Measurements from ENCODE around the gene MRPS21.
A peak's percentile ranks its signal among the peaks of the same experiment; 100 is the strongest.

The MRPS21 gene

DNA sequence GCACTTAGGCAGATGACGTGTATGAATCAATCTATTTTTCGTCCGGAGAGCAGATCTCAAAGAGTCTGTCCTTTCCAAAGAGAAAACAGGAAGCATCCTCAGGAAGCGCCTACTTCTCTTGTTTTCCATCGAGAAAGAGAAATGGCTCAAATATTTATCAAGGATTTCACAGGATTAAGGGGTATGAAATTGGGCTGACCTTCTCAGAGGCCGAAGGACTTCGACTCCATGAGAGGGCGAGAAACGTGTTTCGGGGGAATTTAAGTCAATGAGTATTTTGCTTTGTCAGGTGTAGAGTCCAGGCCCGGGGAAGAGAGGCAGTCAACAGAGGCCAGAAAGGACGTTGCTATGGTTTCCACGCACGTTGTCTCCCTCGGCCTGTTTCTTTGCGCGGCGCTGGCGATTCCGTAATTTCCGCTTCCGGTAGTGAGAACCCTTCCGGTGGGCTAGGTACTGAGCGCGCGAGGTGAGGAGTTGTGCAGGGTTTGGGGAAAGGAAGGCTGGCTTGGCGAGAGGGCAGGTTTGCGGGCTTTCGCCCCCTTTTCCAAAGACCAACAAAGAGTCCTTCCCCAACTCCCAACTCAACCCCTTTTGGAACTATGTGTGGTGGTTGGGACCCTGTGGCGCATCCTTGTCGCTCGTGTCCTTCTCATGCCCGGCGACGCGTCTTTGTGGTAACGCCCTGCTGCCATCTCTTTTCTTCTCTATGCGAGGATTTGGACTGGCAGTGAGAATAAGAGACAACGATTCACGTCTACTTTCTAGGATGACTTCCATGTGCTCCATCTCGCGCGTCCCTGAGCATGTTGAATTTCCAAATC, at the start of gene MRPS21:
Gene MRPS21, plus strand, starts transcription at position 429 of the 821 bp plus-strand sequence. CDS start 506 bp downstream, outside the sequence.
- peak; percentile 78 to 79 for DNase-seq

DNA sequence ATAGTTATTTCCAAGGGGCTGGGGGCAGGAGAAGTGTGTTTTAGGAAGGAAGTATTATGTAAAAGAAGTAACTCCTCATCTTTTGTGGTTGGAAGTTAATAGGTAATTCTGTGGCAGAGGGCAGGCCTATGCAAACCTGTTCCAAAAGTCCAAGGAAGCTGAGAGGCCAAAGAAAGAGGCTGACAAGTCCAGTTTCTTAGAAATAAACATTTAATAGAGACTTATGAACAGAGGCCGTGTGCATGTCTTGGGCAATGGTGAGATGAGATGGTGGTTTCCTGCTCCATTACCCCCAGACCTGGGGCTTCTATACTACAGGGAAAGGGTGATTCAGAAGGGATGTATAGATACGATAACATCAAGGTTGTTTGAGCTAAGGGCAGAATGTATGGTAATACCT, 43.7 kb upstream of the MRPS21 start:
- DNase-seq = no peak

DNA sequence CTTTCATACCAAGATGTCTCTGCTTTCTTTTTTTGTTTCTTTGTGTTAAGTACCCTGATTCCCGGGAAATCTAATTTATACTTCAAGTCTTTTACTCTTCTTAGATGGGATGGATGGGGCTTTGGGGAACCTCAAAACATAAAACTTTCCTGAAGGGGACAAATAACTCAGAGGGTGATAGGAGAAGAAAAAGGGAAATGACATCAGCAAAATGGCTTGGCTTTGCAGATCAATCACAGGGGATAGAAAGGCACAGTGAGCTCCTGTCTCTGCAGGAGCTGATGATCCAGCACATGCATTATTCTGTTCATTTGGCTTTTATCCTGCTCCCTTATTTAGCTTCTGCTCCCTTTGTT, 37.5 kb upstream of the MRPS21 start:
- DNase-seq = no peak

DNA sequence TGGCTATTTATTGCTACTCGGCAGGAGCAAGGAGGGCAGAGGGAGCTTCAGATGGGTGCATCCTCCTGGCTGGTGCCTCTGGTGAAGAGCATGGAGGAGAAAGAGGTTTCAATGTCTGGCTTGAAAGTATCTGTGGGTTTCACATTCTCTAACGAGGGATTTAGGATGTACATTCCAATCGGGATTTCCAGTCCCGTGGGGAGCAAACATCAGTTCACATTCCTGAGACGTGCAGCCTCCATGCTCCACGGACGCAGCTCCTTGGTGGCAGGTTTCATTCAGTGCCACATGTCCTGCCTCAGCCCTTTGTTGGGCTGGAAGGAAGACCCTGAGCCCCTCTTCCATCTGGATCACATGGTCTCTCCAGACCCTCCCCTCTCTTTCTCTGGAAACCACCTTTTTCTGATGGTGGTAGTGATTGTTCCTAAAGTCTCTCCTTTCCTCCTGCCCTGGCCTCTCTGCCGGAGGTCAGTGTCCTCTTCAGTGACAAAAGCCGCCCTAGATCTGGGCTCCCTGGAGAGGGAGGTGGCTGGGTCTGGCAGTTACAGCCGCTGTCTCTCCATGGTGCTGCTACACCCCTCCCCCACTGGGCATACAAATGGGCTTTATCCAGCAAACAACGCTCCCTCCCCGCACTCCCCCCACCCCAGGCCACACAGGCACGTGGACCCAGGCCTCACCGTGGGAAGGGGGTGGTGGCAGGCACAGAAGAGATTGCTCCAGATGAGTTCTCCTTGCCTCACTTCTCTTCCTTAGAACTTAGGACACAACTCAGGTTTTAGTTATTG, 36.9 kb upstream of the MRPS21 start:
- no peak for DNase-seq

DNA sequence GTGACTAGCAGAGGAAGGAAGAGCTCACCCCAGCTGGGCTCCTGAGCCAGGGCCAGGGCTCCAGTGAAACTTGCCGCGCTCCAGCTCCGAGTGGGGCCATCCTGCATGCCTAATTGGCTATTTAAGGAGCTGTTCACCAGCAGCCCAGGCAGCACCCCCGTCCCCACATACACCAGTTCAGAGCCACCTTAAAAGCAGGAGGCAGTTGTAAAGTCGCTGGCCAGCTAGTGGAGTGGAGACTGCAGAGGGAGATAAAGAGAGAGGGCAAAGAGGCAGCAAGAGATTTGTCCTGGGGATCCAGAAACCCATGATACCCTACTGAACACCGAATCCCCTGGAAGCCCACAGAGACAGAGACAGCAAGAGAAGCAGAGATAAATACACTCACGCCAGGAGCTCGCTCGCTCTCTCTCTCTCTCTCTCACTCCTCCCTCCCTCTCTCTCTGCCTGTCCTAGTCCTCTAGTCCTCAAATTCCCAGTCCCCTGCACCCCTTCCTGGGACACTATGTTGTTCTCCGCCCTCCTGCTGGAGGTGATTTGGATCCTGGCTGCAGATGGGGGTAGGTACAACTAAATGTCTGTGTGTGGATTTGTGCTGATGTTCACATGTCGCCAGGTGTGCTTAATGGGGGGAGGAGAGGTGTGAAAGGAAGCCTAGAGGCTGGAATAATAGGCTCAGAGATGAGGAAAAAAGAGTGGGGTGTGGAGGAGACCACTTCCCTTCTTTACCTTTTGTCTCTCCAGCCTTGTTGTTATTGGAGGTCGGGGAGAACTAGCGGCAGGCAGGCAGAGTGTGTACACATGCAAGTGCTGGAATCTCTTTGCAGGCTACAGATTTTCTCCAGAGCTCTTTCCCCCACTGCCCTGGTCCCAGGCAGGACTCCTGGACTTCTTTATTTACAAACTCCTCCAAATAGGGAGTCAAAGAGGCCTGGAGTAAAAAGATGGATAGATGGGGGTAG, 35.8 kb upstream of the MRPS21 start, which contains the start of gene CA14:
Gene CA14, plus strand, starts transcription at position 151 of the 962 bp plus-strand sequence. Its CDS starts 355 bp downstream, at position 506.
- no peak for DNase-seq

DNA sequence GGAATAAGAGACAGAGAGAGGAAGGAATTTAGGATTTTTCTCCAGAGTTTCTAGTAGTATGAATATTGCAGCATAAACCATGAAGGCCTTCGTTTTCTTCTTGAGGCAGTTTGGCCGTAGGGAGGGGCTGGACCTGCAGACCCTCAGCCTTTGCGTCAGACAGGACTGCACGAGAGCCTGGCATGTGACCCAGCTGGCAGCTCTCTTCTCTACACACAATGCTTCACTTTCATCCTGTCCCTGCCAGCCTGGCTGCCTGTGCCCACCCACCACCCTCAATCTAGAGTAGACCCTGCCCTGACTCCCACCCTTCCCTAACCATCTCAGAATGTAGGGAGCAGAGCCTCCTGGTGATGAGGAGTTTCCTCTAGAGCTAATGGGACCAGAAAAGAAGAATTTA, 34.4 kb upstream of the MRPS21 start:
- no peak for DNase-seq

DNA sequence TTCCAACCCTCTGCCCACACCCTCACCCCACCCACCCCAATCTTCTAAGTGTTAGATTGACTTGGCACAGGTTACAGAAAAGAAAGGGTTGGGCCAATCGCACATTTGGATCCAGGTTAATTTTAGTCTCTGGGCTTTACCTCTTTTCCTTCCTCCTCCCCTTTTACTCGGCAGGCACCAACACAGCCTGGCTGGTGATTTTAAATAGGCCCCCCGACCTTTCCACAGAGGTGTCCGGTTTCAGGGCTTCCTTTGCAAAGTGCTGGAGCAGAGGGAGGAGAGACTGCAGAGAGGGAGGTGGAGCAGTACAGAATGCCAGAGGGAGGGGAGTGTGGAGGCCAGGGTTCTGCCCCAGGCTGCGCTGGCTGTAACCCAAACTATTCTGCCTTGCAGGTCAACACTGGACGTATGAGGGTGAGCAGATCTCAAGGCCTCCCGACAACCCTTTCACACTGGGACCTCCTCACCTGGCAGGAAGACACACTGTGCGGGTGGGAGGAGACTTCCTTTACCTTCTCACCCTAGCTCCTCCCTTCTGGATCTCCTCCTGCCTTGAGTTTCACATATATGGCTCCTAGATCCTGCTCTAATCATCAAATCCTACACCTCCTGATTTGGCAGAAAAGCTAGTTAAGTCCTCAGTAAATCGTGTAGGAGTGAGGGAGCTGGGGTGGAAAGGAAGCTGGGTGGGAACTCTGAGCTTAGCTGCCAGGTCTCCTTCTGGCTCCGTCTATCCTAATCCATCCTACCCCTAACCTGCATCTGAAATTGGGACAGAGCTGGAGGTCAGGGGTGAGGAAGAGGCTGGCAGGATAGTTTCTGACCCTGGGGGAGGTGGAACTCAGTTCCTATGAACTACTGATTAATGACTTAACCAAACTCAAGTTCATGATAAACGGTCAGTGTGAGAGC, 33.6 kb upstream of the MRPS21 start:
- DNase-seq = no peak

DNA sequence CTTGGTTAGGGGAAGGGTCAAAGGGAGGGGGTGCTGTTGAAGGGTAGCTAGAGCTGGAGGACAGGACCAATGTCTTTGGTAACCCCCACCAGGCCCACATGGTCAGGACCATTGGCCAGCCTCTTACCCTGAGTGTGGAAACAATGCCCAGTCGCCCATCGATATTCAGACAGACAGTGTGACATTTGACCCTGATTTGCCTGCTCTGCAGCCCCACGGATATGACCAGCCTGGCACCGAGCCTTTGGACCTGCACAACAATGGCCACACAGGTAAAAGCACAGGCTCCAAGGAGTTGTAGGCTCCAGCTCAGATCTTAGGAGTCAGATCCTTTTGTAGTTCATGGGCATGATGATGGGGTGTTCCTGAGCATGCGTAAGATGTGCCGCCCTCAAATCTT, 32.3 kb upstream of the MRPS21 start:
- DNase-seq = no peak

DNA sequence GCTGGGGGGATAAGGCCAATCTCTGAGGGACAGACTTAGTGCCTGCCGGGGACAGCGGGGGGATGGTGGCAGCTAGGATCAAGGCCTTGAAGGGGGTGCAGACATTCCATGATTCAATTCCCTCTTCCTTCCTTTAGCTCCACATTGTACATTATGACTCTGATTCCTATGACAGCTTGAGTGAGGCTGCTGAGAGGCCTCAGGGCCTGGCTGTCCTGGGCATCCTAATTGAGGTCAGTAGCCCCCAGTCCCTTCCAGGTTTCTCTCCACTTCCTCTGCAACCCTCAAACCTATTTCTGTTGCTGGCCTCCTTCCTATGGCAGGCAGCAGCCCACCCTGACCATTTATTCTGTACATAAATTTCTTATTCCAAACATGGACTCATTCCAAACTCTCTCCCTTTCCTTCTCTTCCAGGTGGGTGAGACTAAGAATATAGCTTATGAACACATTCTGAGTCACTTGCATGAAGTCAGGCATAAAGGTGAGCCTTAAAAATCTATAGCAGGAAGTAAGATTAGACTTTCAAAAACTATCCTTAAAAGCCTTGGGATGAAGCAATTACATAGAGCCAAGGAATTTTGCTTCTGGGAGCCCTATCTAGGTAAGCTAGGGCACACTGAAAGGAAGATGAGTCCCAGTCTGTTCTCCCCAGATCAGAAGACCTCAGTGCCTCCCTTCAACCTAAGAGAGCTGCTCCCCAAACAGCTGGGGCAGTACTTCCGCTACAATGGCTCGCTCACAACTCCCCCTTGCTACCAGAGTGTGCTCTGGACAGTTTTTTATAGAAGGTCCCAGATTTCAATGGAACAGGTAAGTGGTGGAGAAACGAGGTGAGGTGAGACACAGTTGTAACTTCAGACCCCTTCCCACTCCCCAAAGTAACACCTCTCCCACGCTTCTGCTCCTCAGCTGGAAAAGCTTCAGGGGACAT, 31.0 kb upstream of the MRPS21 start:
- DNase-seq = no peak

DNA sequence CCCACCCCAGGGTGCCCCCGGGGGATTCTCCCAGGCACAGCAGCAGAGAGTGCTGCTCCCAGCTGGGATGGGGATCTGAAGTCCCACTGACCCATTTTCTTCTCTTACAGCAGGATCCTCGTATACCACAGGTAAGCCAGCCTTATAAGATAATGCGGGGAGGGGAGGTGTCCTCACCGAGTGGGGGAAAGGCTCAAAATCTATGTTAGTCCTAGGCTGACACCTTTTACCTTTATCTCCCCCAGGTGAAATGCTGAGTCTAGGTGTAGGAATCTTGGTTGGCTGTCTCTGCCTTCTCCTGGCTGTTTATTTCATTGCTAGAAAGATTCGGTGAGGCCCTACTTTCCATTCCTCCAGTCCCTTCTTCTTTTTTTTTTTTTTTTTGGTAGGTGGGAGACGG, 30.1 kb upstream of the MRPS21 start:
- no peak for DNase-seq

DNA sequence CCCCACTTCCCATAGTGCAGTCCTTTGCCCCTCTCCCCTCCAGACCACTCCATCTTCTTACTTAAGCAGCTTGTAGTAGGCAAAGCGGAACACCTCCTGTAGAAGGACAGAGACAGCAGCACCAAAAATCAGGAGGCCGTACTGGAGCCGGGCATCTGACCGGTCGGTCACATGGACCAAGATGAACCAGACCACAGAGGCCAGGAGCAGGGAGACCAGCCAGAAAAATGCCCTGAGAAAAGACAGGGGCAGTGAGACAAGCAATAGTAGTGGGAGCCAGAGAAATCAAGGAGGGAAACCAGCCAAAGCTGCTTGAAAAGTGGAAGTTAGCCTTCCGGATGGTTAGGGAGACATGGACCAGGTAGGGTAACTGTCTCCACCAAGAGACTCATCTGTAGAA, 25.8 kb upstream of the MRPS21 start:
- DNase-seq = no peak

DNA sequence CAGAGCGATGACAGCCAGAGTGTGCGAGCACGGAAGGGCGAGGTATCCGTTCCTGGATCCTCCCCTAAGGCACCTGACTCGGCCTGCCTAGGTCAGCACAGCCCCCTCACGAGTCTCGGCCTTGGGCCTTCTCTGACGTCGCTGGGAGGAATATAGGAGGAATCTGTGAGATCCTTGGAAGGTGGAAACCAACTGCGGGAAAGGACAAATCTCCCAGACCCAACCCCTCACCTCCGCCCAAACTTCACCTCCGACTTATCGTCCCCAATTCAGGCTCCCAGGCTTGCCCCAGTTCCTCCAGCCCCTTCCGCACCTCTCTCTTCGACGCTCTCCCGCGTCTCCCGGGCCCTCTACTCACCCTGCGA, 25.3 kb upstream of the MRPS21 start:
- peak; percentile 15 to 16 for DNase-seq

DNA sequence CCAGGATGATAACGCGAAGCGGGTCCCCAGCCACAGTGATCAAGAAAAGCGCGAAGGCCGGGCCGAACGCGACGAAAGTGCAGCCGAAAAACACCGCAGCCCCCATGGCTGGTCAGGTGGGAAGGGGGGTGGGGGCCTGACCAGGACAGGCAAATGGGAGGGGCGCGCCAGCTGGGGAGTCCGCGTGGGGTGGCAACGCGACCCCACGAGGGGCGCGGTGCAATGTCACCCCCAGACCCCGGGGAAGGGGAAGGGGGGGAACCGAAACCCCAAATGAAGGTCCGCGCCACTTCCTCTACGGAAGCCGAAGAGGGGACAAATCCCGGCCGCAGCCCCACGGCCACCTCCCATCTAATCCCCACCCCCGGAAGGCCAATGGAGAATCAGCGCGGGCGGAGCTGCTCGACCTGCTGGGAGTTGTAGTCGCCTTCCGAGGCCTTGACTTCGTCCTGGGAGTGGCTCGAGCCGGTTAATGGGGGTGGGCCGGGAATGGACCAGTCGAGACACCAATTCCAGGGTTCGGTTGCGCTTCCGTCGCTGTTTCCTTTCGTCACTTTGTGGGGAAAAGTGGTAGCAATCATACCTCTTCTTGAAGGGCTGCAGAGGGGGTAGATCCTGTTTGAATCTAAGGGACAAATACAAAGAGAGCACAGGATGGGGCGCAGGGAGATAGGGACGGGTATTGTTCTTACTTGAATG, 24.8 kb upstream of the MRPS21 start, which contains the start of gene APH1A:
Gene APH1A, minus strand, starts transcription at position 312 of the 699 bp plus-strand sequence. Its CDS starts 206 bp downstream, at position 106.
- peak; percentile 87 to 90 for DNase-seq

DNA sequence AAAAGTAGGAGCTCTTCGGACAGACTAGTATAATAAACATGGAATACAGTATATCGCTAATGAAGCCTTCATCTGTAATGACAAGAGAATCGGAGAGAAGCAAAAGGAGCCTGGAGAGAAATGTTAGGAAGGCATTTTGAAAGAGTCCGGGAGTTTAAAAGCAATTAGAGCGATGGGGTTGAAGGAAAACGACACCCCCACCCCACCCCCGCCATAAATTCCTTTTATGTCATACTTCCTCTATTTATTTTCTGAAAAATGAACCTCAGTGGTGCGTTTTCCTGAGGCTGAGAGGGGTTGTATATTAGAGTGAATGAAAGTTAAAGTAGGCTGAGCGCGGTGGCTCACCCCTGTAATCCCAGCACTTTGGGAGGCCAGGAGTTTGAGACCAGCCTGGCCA, 24.2 kb upstream of the MRPS21 start:
- DNase-seq = no peak

DNA sequence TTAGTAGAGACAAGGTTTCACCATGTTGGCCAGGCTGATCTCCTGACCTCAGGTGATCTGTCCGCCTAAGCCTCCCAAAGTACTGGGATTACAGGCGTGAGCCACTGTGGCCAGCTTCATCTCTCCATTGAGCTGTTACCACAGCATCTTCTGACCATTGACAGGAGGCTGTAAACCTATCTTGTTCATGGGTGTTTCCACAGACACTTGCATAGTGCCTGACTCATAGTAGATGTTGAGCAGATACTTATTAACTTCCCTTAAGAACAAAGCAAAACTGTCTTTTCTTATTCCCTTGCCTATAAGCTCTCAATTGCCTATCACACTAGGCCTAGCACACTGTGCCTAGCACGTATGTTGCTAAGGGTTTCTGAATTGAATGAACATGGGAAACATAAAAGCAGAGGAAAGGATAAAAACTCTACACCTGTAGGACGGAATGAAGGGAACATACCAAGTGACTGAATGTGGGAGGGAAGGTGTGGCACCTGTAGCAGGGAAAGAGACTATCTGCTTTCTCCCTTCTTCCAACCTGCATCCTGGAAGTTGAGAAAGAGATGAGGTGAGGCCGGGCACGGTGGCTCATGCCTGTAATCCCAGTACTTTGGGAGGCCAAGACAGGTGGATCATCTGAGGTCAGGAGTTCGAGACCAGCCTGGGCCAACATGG, 22.2 kb upstream of the MRPS21 start:
- no peak for DNase-seq

DNA sequence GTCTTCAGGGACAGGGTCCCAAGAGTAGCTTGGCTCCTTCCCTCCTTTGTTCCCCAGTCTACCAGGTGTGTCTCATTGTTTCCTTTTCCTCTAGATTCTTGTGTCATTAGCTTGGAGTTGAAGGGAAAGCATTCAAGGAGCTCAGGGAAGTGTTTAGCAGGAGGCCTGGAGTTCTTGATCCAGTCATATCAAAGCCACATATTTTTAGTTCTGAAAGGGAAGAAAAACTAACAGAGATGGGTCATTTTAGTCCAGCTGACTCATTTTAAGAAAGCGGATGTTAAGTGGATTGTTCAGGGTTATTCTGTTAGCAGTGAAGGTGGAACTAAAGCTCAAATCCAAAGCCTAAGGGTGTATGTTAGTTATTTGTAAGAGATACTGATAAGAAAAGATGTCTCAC, 20.4 kb upstream of the MRPS21 start:
- no peak for DNase-seq

DNA sequence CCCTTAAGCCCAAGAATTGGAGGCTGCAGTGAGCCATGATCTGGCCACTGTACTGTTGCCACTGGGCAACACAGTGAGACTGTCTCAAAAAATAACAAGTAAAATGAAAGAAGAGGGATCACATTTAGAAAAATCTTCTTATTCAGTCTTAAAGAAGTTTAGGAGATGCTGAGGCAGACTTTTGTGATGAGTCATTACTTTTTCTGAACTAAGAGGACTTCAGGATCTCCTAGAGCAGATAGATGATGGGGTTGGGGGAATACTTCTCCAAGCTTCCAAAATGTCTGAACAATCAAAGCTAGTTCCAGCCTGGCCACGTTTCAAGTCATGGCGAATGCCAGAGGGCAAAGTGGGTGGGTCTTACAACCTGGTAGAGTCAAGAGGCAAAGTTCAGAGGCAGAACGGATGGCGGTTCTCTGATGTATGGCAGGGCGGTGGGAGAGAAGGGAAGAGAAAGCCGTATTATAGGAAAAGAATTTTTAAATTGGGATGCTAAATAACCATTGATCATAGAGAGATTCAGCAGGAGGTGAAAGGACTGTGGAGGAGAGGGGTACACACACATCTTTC, 13.4 kb upstream of the MRPS21 start:
- no peak for DNase-seq

DNA sequence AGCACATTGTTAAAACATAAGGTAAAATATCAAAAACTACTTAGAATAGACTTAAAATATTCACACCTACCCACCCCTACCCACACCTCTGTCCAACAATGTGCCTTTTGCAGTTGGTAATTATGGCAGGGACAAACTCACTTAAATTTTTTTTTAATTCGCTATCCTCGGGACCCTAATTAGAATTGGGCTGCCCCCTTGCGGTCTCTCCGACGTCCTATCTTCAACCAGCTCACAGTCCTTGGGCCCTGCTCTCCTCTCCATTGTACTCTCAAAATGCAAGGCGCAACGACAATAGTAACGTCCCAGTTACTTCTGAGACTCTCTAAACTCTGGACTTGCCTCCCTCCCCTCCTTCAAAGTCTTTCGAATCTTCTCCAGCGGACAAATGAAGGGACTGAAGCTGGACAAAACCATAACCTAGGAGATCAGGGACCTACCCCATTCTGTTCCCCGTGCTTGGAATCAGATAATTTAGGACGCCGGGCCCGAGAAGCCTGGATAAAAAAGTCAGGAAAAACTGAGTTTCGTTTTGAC, 12.4 kb upstream of the MRPS21 start:
- peak; percentile 60 to 63 for DNase-seq
